Endothelial cell of umbilical vein (primary cell): ENCODE results near the gene ITPR2. TPM values are rescaled to one million over a fixed set of nuclear protein-coding genes. Genes with fewer than 3 reads are reported as not detected.

ENCODE experiments used
- BruUV-seq: library from RNA; stranded (reverse); fragments of 400-500 nt; replicated peaks from 2 replicates; lab custom pipeline; 2021; lab: Mats Ljungman, UMichigan
- CTCF ChIA-PET: fragments of 300-600, 350-600 bp; sonication (Branson Sonifier 250); formaldehyde crosslinking; loops from one replicate; lab custom pipeline; 2021; ENCODE audit warnings: antibody characterized with exemption, inconsistent platforms; lab: Charles Lee
- POLR2A ChIA-PET: fragments of 300-600, 350-600 bp; sonication (Branson Sonifier 250); formaldehyde crosslinking; loops from one replicate; lab custom pipeline; 2021; ENCODE audit warnings: antibody characterized with exemption, inconsistent platforms; lab: Charles Lee
- DNase-seq: peaks from one replicate; pipeline ENCODE4 v3.0.0-alpha.2; 2011; ENCODE audit warnings: low read depth, low spot score
- FAIRE-seq: peaks from 2 replicates; lab custom pipeline; 2011; peaks lifted over from hg19 to GRCh38; lab: Jason Lieb, UNC
- H2AFZ ChIP-seq: 2 replicates; pipeline ENCODE4 v1.6.0; 2012; ENCODE audit warnings: low read depth, low read length, control low read depth, inconsistent platforms
- H3K27ac ChIP-seq: 2 replicates; pipeline ENCODE4 v1.5.1; 2011; ENCODE audit warnings: low read depth, mild to moderate bottlenecking, control low read depth, low read length, moderate library complexity; ENCODE audit not compliant: insufficient read depth
- H3K27me3 ChIP-seq, 2 experiments: 2 replicates each; pipeline versions ENCODE4 v1.6.0 to v1.6.1; 2011; ENCODE audit warnings: low read length in 2 of 2, mixed read lengths in 1 of 2; ENCODE audit not compliant: control insufficient read depth in 2 of 2, insufficient read depth in 2 of 2
- H3K36me3 ChIP-seq, 2 experiments: 2 replicates in 1 of 2; 3 replicates in 1 of 2; pipeline ENCODE4 v1.5.1; 2011; ENCODE audit warnings: low read length in 2 of 2, mild to moderate bottlenecking in 1 of 2, moderate library complexity in 1 of 2; ENCODE audit not compliant: control insufficient read depth in 2 of 2, insufficient read depth in 2 of 2; ENCODE audit errors: extremely low read depth in 1 of 2
- H3K4me1 ChIP-seq: 3 replicates; pipeline ENCODE4 v1.5.1; 2011; ENCODE audit warnings: mild to moderate bottlenecking, low read length; ENCODE audit not compliant: control insufficient read depth, insufficient read depth; ENCODE audit errors: extremely low read depth
- H3K4me2 ChIP-seq: 2 replicates; pipeline ENCODE4 v1.6.1; 2011; ENCODE audit warnings: low read length, control low read depth, mixed read lengths; ENCODE audit not compliant: insufficient read depth
- H3K4me3 ChIP-seq, 3 experiments: fragments of 200-600 bp in 1 of 3; sonication (generic), shearing (Covaris generic) in 1 of 3; replicated peaks in 1 of 3; 2 replicates each; pipeline ENCODE4 v1.5.1; 2011 to 2016; ENCODE audit warnings: control low read depth in 3 of 3, low read length in 3 of 3, mild to moderate bottlenecking in 2 of 3, inconsistent platforms in 1 of 3, low read depth in 1 of 3, moderate library complexity in 1 of 3; ENCODE audit not compliant: insufficient read depth in 1 of 3
- H3K79me2 ChIP-seq: 2 replicates; pipeline ENCODE4 v1.6.0; 2012; ENCODE audit warnings: low read length, inconsistent platforms; ENCODE audit not compliant: control insufficient read depth, insufficient read depth
- H3K9ac ChIP-seq: replicated peaks from 2 replicates; pipeline ENCODE3; 2011; ENCODE audit warnings: low read length, control low read depth; ENCODE audit not compliant: insufficient read depth; ENCODE audit errors: extremely low read depth
- H3K9me1 ChIP-seq: replicated peaks from 3 replicates; pipeline ENCODE4 v1.6.0; 2011; ENCODE audit warnings: mild to moderate bottlenecking, low read length; ENCODE audit not compliant: control insufficient read depth, insufficient read depth; ENCODE audit errors: extremely low read depth
- H3K9me3 ChIP-seq: replicated peaks from 2 replicates; pipeline ENCODE4 v1.5.1; 2012; ENCODE audit warnings: low read length, inconsistent platforms; ENCODE audit not compliant: control insufficient read depth, insufficient read depth
- H4K20me1 ChIP-seq: replicated peaks from 2 replicates; pipeline ENCODE3; 2011; ENCODE audit warnings: mild to moderate bottlenecking, low read length; ENCODE audit not compliant: control insufficient read depth, insufficient read depth; ENCODE audit errors: extremely low read depth
- EZH2 ChIP-seq: IDR thresholded peaks from 2 replicates; pipeline ENCODE4 v1.6.1; 2012; ENCODE audit warnings: borderline replicate concordance, low read depth, mild to moderate bottlenecking, moderate library complexity, low read length, inconsistent platforms; ENCODE audit not compliant: severe bottlenecking
- GATA2 ChIP-seq: IDR thresholded peaks from 2 replicates; pipeline ENCODE4 v1.7.0; 2011; ENCODE audit warnings: low read depth, mild to moderate bottlenecking, moderate library complexity, mixed read lengths, low read length; ENCODE audit not compliant: insufficient read length, insufficient read depth
- JUN ChIP-seq: IDR thresholded peaks from 2 replicates; pipeline ENCODE4 v1.6.1; 2011; ENCODE audit warnings: borderline replicate concordance, low read depth; ENCODE audit not compliant: insufficient read length, insufficient read depth
- MYC ChIP-seq: IDR thresholded peaks from one replicate; pipeline ENCODE4 v1.6.1; 2011; ENCODE audit warnings: mild to moderate bottlenecking, low read depth, low read length
- POLR2A ChIP-seq: IDR thresholded peaks from 2 replicates; pipeline ENCODE4 v1.6.1; 2012; ENCODE audit warnings: low read depth, mild to moderate bottlenecking, control low read depth, low read length
- POLR2AphosphoS5 ChIP-seq: IDR thresholded peaks from 2 replicates; pipeline ENCODE4 v1.6.1; 2012; ENCODE audit warnings: low read depth, mild to moderate bottlenecking, control low read depth, low read length, moderate library complexity; ENCODE audit not compliant: insufficient read depth
- dilution Hi-C: fragments of 300-500 bp; cut with MboI; formaldehyde crosslinking; loops from one replicate; pipeline ENCODE4 v1.15.0; 2019; ENCODE audit warnings: low sequenced_read_pairs; ENCODE audit not compliant: extremely low pct_ligation_motif_present
- intact Hi-C: fragments of 100-400 bp; cut with micrococcal nuclease; formaldehyde crosslinking; loops from one replicate; pipeline ENCODE4 v1.10.0; 2022
- polyA plus RNA-seq, 4 experiments: library from polyadenylated mRNA; depleted of rRNA in 3 of 4; stranded (reverse) in 3 of 4; unstranded in 1 of 4; fragments of >200 nt; gene quantifications; 2 replicates each; pipeline versions ENCODE4 v1.2.1 to v1.2.3, GENCODE V29; 2011 to 2012; ENCODE audit warnings: missing spikeins in 1 of 4
- total RNA-seq: library from RNA; stranded (reverse); gene quantifications from 2 replicates; pipeline ENCODE4 v1.2.3, GENCODE V29; 2021
- TF ChIP-seq, protein P1 (sequence below), 2 donors: IDR thresholded peaks; 1 replicate in 1 of 2; 2 replicates in 1 of 2; pipeline ENCODE4 v1.5.1; 2011; ENCODE audit warnings: low read length in 2 of 2, mild to moderate bottlenecking in 2 of 2, moderate library complexity in 2 of 2, control low read depth in 1 of 2, inconsistent platforms in 1 of 2, low read depth in 1 of 2; ENCODE audit not compliant: insufficient read depth in 1 of 2; ENCODE audit errors: extremely low read depth in 1 of 2

ITPR2 gene
- total and polyA plus RNA-seq, 2 donors (not counting 3 experiments of a cell fraction or from before 2014, with no cell fraction given): 16.2 to 86.8 TPM

DNA sequence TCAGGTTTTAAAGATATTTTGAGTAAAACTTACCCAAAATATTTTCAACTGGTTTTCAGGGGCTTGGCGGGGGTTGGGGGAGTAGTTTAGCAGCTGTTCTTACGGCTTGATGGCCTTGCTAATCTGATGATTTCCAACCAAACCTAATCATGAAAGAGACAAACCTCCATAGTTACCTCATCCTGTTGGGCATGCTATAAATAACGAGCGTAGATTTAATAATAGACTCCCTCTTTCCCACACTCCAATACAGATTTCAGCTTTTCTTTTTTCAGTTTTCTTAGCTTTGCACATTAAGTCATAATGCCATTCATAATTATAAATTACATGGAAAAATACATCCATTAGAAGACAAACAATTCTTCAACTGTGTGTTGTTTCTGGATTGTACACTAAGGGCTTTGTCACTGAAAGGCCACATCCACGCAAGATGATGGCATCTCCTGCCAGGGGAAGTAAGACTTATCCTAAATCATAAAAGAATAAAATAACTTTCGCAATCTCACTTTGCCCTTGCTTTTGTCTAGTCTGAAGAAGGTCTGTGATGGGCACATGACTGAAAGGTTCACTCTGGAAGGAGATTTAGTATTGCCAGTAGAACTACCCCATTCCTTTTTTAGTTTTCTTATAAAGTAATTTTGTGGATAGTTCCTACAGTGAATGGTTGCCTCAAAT is 23.2 kb downstream of the ITPR2 start:
- H3K79me2 ChIP-seq: peaks cover 18% of the 10 kb centered on the region
- H3K4me2 ChIP-seq: no peak overlapping the region
- no peaks in the 10 kb centered on the region for H3K27me3 ChIP-seq
- H4K20me1 ChIP-seq: peaks cover 2% of the 10 kb centered on the region
- CTCF ChIA-PET: interaction anchor here (1.0 to 1.4 kb wide), 3 partner anchors 13 to 108 kb away, joined by 3 to 4 read pairs (median 4); partner anchors contain the start of gene ITPR2
- H3K9me1 ChIP-seq: no peaks in the 10 kb centered on the region
- no peak overlapping the region for H3K27ac ChIP-seq
- dilution Hi-C loops (no loop called here), intact Hi-C loops (no loop called here)
- POLR2A ChIA-PET: no interaction called here
- no peaks in the 10 kb centered on the region for H3K9me3 ChIP-seq
- H3K9ac ChIP-seq: no peak overlapping the region
- no peak for FAIRE-seq
- H3K4me3 ChIP-seq: no peak overlapping the region
- no peak for DNase-seq
- H3K4me1 ChIP-seq: no peaks in the 10 kb centered on the region
- TF ChIP-seq GATA2 (no peak), MYC (no peak), POLR2A (no peak), POLR2AphosphoS5 (no peak), EZH2 (no peak), JUN (no peak)
- TF ChIP-seq, protein P1, sequence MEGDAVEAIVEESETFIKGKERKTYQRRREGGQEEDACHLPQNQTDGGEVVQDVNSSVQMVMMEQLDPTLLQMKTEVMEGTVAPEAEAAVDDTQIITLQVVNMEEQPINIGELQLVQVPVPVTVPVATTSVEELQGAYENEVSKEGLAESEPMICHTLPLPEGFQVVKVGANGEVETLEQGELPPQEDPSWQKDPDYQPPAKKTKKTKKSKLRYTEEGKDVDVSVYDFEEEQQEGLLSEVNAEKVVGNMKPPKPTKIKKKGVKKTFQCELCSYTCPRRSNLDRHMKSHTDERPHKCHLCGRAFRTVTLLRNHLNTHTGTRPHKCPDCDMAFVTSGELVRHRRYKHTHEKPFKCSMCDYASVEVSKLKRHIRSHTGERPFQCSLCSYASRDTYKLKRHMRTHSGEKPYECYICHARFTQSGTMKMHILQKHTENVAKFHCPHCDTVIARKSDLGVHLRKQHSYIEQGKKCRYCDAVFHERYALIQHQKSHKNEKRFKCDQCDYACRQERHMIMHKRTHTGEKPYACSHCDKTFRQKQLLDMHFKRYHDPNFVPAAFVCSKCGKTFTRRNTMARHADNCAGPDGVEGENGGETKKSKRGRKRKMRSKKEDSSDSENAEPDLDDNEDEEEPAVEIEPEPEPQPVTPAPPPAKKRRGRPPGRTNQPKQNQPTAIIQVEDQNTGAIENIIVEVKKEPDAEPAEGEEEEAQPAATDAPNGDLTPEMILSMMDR (IDR thresholded peaks at IDR 0.05; ENCODE audit: extremely low read depth in 1 of 2, insufficient read depth in 1 of 2, low read depth in 1 of 2, low read length in 2 of 2): no peak
- no TSS peak for BruUV-seq
- no peak overlapping the region for H2AFZ ChIP-seq
- peaks cover 0 to 2% of the 10 kb centered on the region in 2 experiments for H3K36me3 ChIP-seq
